ENCODE data around the gene HOXD12.

HOXD12 gene

DNA sequence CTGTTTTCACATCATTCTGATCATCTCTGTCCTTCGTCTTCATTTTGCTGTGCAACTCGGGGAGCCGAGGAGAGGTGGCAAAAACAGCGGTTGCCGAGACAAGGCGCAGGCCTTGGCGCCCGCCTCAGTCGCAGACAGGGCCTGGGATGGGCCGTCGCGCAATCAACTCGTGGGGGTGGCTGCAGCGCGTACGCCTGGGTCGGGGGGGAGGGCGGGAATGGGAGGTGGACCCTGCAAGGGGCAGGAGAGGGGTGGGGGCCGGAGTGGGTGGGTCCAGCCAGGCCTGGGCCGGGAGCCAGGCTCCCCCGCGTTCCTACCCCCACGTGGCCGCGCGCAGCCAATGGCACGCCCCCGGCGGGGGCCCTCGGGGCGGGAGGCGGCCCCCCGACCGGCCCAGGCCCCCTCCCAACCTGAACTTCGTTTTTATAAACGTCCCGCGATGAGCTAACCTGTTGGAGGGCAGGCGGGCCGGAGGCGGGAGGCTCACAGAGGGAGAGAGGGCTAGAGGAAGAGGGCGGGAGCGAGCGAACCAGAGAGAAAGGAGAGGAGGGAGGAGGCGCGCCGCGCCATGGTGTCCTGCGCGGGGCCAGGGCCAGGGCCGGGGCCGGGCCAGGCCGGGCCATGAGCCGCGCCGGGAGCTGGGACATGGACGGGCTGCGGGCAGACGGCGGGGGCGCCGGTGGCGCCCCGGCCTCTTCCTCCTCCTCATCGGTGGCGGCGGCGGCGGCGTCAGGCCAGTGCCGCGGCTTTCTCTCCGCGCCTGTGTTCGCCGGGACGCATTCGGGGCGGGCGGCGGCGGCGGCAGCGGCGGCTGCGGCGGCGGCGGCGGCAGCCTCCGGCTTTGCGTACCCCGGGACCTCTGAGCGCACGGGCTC is 7.1 kb upstream of the HOXD12 start, which contains the start of gene HOXD13:
TSS of gene HOXD13 (plus strand) at position 452 of the 875 bp plus-strand sequence. CDS start at position 622, 170 bp downstream.
- DNase-seq (ENCODE audit: low read depth, low spot score) = peak; percentile 69

DNA sequence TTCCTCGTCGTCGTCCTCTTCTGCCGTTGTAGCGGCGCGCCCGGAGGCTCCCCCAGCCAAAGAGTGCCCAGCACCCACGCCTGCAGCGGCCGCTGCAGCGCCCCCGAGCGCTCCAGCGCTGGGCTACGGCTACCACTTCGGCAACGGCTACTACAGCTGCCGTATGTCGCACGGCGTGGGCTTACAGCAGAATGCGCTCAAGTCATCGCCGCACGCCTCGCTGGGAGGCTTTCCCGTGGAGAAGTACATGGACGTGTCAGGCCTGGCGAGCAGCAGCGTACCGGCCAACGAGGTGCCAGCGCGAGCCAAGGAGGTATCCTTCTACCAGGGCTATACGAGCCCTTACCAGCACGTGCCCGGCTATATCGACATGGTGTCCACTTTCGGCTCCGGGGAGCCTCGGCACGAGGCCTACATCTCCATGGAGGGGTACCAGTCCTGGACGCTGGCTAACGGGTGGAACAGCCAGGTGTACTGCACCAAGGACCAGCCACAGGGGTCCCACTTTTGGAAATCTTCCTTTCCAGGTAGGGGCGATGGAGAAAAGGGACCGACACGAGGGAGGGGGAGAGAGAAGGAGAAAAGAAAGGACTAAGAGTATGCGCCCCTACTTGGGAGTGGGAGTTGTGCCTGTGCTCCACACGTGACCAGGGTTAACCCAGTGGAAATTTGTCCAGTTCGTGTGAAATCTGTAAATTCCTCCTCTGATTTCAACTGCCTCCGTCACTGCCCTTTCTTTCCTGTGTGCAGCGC is 6.3 kb upstream of the HOXD12 start:
- DNase-seq (ENCODE audit: low read depth, low spot score) = peak; percentile 55

- DNase-seq (ENCODE audit: low read depth, low spot score) = no peak
Observed at GRCh38 chr2:176093898-176094249, 5.7 kb upstream of the HOXD12 start.

DNA sequence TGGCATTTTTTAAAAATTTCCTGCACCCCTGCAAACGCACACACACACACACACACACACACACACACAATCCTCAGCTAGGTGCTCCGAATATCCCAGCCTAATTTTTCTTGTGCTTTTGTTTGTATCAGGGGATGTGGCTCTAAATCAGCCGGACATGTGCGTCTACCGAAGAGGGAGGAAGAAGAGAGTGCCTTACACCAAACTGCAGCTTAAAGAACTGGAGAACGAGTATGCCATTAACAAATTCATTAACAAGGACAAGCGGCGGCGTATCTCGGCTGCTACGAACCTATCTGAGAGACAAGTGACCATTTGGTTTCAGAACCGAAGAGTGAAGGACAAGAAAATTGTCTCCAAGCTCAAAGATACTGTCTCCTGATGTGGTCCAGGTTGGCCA is 5.2 kb upstream of the HOXD12 start:
- DNase-seq (ENCODE audit: low read depth, low spot score) = no peak

DNA sequence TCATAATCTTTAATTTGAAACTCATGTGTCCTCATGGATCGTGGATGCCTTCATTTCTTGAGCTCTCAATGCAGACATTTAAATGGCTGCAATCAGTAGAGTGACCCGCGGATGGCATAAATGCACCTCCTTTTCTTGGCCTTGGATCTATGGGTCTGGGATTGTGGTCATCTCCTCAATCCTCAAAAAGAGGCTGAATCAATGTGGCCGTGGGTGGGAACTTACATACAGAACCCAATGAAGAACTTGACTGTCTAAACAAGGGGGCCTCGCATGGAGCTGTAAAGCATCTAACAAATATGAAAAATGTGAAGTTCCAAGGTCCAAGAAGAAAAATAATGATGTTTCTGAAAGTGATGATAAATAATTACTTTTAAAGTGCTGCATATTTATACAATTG is 4.2 kb upstream of the HOXD12 start:
- DNase-seq (ENCODE audit: low read depth, low spot score) = no peak

DNA sequence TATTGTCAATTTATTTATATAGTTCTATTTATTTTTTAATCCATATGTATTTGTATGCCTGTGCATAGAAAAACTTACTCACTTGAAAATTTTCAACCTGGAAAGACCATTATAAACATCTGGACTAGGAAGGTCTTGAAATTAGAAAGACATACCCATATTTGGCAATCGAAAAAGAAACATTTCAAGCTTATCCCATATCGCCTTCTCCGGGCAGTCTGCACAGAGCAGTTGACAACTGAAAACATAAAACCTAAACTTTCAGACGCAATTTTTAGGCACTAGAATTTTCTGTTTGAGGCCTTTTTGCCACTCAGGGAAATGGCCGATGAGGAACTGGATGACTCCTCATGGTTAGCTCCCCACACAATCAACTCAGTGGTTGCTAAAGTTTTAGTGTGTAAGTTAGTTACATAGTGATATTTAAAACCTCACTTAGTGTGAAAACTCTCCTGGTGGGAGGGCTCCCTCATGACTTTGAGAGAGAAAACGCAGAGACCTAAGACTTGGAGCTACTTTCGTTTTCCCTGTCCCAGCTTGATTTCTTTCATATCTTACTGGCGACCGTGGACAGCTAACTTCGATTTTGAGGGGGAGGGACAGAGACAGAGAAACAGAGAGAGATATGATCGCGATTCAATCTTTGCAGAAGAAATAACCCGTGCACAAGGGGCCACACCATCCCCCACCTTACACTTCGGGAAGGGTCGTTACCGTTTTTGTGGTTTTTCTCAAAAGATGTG is 3.2 kb upstream of the HOXD12 start:
- no peak for DNase-seq (ENCODE audit: low read depth, low spot score)

DNA sequence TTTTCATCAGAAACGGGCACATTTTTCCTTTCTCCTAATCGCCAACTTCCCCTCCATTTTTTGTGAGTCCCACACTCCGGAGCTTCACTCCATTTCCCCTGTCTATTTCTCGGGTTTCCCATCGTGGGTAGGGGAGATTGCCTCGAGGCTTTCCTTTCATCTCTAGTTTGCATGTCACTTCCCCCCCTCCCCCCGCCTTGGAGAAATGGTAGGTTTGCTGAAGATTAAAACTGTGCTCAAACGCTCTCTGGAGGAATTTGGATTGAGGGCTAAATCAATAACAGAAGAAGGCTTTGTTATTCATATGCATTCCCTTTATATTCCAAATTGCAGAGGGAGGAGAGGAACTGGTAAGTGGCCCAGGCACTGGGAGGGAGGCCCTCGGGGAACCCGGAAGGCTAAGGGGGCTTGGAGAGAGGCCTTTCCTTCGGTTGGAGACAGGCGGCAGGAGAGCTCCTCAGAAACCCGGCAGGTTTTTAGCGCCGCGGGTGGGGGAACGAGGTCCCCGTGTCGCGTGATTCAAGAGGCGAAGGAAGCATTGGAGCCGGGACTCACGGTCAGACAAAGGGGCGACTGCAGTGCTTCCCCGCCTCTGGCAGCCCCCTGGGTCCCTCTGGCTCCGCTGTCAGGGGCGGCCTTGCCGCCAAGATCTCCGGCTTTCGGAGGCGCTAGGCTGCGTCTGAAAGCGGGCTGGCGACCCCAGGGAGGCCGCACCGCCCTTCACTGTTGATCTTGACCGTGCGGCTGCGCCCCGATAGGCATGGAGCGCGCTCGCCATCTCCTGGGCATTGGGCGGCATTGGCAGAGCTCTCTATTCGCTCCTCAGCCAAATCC is 2.4 kb upstream of the HOXD12 start:
- DNase-seq (ENCODE audit: low read depth, low spot score) = peak; percentile 90

GRCh38 chr2:176097820-176098365 is 1.7 kb upstream of the HOXD12 start:
- peak; percentile 90 for DNase-seq (ENCODE audit: low read depth, low spot score)

- peak; percentile 76 for DNase-seq (ENCODE audit: low read depth, low spot score)
Observed at GRCh38 chr2:176098366-176099158, 1.0 kb upstream of the HOXD12 start.

GRCh38 chr2:176099159-176099727 is 352 bp upstream of the HOXD12 start:
- peak; percentile 40 for DNase-seq (ENCODE audit: low read depth, low spot score)

DNA sequence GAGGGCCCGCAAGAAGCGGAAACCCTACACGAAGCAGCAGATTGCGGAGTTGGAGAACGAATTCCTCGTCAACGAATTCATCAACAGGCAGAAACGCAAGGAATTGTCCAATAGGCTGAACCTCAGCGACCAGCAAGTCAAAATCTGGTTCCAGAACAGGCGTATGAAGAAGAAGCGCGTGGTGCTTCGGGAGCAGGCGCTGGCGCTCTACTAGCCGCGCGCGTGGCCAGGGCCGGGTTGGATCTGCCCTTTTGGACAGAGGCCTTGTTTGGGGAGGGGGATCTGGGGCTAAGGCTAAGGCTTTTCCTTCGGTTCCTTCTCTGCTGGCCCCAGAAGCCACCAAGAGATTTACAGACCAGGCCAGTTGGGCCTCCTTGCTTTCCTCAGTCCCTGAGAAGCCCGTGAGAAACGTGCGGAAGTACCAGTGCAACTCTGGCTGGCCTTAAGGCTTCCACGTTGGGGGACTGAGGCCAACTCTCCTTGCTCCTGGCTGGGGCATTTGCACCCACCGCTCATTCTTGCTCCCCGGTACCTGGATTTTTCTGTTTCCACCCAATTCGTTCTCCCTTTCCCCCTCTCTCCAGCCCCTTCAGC is 1.0 kb downstream of the HOXD12 start:
- DNase-seq (ENCODE audit: low read depth, low spot score) = no peak

- DNase-seq (ENCODE audit: low read depth, low spot score) = no peak
Observed at GRCh38 chr2:176101216-176101830, 1.7 kb downstream of the HOXD12 start.

DNA sequence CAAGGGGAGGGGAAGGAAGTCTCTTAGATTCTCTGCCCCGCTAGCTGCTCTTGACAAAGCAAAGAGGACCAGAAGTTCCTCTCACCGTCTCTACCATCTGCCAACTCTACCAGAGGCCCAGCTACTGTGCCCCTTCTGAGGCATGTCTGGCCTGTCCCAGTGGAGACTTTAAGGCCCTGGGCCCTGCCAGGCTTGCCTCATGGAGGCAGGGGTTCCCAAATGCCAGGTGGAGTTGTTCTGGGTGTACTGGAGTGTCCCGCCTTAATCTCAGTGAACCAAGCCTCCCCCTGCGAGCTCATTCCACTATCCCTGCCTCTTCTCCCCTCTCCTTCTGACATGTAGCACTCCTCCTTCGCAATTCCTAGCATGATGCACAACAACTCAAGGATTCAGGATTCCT is 2.2 kb downstream of the HOXD12 start:
- DNase-seq (ENCODE audit: low read depth, low spot score) = no peak

DNA sequence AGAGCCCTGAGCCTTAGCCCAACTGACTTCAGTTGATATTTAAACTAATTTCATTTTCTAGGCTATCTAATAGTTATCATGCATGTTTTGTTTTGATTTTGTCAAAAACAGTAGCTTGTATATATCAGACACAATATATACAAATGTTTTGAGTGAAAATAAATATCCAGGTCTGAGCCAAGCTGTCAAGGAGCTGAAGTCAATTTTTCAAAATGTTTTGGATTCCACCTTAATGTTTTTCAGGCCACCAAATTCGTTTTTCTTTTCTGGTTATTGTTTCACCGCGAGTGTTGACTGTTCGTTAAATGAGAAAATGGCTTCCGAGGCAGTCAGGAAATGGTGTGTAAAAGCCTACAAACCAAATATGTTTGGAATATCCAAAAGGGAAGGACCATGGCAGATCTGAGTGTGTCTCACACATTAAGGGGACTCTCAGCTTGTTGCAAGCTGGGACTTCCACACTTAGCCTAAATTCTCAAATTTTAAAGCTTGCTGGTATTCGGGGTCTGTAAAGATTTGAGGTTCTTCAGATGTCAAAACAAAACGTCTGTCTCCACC is 2.8 kb downstream of the HOXD12 start:
- no peak for DNase-seq (ENCODE audit: low read depth, low spot score)

DNA sequence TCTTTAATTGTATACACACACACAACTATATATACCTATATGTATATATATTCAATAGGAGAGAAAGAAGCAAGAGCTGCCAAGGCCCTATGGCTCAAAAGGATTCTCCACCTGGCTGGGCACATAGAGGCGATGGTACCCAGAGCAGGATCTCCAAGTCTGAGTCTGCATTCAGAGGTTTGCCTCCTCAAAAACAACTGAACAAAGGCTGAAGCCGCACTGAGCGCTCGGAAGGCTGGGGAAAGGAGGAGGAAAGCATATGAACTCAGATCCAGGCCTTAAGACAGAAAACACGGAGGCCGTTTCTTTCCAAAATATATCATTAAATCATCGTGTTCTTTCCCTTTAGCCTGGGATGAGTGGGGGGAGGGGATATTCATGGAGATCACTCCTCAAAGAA is 3.6 kb downstream of the HOXD12 start:
- no peak for DNase-seq (ENCODE audit: low read depth, low spot score)

GRCh38 chr2:176103742-176104315 is 4.2 kb downstream of the HOXD12 start:
- no peak for DNase-seq (ENCODE audit: low read depth, low spot score)

DNA sequence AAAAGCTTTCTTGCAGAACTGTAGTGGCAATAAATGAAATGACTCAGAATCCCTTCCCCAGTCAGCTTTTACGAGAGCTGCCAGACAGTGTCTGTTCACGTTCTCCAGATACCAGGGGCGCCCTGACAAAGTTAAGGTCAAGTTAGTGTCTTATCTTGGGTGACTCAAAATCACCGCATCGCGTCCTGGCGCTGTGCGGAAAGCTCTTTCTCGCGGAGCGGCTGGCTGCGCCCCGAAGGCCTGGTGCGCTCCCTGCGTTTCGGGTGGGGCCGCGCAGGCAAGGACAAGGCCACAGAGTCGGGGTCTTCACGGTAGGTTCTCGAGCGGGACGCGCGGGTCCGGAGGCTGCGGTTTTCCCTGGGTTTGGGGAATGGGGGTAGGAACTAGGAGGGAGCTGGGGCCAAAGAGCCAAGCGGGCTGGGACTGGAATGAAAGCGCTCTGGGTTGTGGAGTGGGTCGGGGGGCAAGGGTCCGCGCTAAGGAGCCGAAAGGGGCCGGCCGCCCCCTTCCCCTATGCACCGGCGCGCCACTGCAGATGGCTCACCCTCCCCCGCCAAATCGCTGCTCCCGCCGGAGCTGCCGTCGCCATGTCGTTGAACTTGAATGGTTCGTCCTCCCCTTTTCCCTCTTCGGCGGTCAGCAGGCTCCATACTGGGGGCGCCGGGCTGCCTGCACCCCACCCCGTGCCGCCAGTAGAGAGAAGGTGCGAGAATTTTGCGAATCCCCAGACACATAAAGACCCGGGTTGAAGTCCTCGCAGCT is 4.9 kb downstream of the HOXD12 start:
- DNase-seq (ENCODE audit: low read depth, low spot score) = peak; percentile 53

Measured in ELF-1 (cell line).